ENCODE results near the gene TSC2.
"Not testable (repeated sequence)": the region's sequence is repeated elsewhere in the genome, so short reads cannot be mapped to it uniquely, and the experiment has no call there.

The TSC2 gene

GRCh38 chr16:2107121-2107790 is 59.5 kb downstream of the TSC2 start:
- not testable (repeated sequence) for DNase-seq

- DNase-seq = not testable (repeated sequence)
Observed at GRCh38 chr16:2107791-2108125, 60.0 kb downstream of the TSC2 start.

GRCh38 chr16:2108446-2109270 is 60.9 kb downstream of the TSC2 start:
- not testable (repeated sequence) for DNase-seq

GRCh38 chr16:2109271-2109580 is 61.4 kb downstream of the TSC2 start:
- not testable (repeated sequence) for DNase-seq

- not testable (repeated sequence) for DNase-seq
Observed at GRCh38 chr16:2109872-2110271, 62.1 kb downstream of the TSC2 start.

- DNase-seq = not testable (repeated sequence)
Observed at GRCh38 chr16:2110332-2111008, 62.7 kb downstream of the TSC2 start.

GRCh38 chr16:2111009-2111353 is 63.2 kb downstream of the TSC2 start:
- not testable (repeated sequence) for DNase-seq

GRCh38 chr16:2111412-2112335 is 63.9 kb downstream of the TSC2 start:
- DNase-seq = not testable (repeated sequence)

- DNase-seq = not testable (repeated sequence)
Observed at GRCh38 chr16:2112539-2113106, 64.8 kb downstream of the TSC2 start.

- DNase-seq = not testable (repeated sequence)
Observed at GRCh38 chr16:2114225-2114624, 66.4 kb downstream of the TSC2 start.

- DNase-seq = not testable (repeated sequence)
Observed at GRCh38 chr16:2114885-2115590, 67.3 kb downstream of the TSC2 start.

GRCh38 chr16:2115591-2115973 is 67.8 kb downstream of the TSC2 start:
- no peak for DNase-seq

GRCh38 chr16:2116428-2116827 is 68.6 kb downstream of the TSC2 start:
- DNase-seq = not testable (repeated sequence)

- DNase-seq = not testable (repeated sequence)
Observed at GRCh38 chr16:2117341-2117740, 69.6 kb downstream of the TSC2 start.

GRCh38 chr16:2117960-2118722 is 70.4 kb downstream of the TSC2 start:
- DNase-seq = not testable (repeated sequence)

- DNase-seq = not testable (repeated sequence)
Observed at GRCh38 chr16:2121325-2121724, 73.5 kb downstream of the TSC2 start.

- DNase-seq = no peak
Observed at GRCh38 chr16:2121853-2122252, 74.1 kb downstream of the TSC2 start.

- DNase-seq = no peak
Observed at GRCh38 chr16:2122429-2122828, 74.6 kb downstream of the TSC2 start.

GRCh38 chr16:2122934-2123683 is 75.3 kb downstream of the TSC2 start:
- not testable (repeated sequence) for DNase-seq

GRCh38 chr16:2123706-2124376 is 76.1 kb downstream of the TSC2 start:
- not testable (repeated sequence) for DNase-seq

Data from activated CD8-positive, alpha-beta memory T cell treated with anti-CD3 and anti-CD28 coated beads for 24 hours (primary cell).